Measurements from ENCODE around the gene HAPLN2.

DNA sequence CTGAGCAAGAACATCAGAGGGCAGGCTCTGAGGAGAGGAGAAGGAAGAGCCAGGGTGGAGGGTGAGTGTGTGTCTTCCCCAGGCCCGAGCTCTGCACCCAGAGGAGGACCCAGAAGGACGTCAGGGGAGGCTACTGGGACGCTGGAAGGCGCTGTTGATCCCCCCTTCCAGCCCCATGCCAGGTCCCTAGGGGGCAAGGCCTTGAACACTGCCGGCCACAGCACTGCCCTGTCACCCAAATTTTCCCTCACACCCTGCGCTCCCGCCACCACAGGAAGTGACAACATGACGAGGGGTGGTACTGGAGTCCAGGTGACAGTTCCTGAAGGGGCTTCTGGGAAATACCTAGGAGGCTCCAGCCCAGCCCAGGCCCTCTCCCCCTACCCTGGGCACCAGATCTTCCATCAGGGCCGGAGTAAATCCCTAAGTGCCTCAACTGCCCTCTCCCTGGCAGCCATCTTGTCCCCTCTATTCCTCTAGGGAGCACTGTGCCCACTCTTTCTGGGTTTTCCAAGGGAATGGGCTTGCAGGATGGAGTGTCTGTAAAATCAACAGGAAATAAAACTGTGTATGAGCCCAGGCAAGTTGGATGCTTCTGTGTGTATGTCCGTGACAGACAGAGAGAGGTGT, 39.8 kb downstream of the HAPLN2 start:
- TF ChIP-seq, protein P1, sequence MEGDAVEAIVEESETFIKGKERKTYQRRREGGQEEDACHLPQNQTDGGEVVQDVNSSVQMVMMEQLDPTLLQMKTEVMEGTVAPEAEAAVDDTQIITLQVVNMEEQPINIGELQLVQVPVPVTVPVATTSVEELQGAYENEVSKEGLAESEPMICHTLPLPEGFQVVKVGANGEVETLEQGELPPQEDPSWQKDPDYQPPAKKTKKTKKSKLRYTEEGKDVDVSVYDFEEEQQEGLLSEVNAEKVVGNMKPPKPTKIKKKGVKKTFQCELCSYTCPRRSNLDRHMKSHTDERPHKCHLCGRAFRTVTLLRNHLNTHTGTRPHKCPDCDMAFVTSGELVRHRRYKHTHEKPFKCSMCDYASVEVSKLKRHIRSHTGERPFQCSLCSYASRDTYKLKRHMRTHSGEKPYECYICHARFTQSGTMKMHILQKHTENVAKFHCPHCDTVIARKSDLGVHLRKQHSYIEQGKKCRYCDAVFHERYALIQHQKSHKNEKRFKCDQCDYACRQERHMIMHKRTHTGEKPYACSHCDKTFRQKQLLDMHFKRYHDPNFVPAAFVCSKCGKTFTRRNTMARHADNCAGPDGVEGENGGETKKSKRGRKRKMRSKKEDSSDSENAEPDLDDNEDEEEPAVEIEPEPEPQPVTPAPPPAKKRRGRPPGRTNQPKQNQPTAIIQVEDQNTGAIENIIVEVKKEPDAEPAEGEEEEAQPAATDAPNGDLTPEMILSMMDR (conservative IDR thresholded peaks at IDR 0.05; ENCODE audit: low read depth, low read length): no peak
- TF ChIP-seq RAD21 (IDR thresholded peaks at IDR 0.05; ENCODE audit: low read length) (no peak), POLR2A (IDR thresholded peaks at IDR 0.05; ENCODE audit: low read depth, low read length) (no peak), MAZ (IDR thresholded peaks at IDR 0.05; ENCODE audit: borderline replicate concordance, low read depth, low read length) (no peak), SMC3 (IDR thresholded peaks at IDR 0.05; ENCODE audit: low read depth, low read length) (no peak), CEBPB (IDR thresholded peaks at IDR 0.05; ENCODE audit: low read depth, low read length) (no peak), FOS (IDR thresholded peaks at IDR 0.05; ENCODE audit: low read depth, low read length) (no peak), MAFK (IDR thresholded peaks at IDR 0.05; ENCODE audit: low read depth, low read length) (no peak)
- TF ChIP-seq, protein P2, sequence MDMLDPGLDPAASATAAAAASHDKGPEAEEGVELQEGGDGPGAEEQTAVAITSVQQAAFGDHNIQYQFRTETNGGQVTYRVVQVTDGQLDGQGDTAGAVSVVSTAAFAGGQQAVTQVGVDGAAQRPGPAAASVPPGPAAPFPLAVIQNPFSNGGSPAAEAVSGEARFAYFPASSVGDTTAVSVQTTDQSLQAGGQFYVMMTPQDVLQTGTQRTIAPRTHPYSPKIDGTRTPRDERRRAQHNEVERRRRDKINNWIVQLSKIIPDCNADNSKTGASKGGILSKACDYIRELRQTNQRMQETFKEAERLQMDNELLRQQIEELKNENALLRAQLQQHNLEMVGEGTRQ (IDR thresholded peaks at IDR 0.05; ENCODE audit: low read depth, low read length): no peak

All from IMR-90 (cell line).